HPDE6-E6E7 (cell line): ENCODE data around the gene NUDT14.

ENCODE experiments used
- DNase-seq: peaks from one replicate; pipeline ENCODE4 v3.0.0; 2011; ENCODE audit warnings: missing footprints; ENCODE audit errors: extremely low spot score

NUDT14 gene

GRCh38 chr14:105146976-105147635 lies 34.0 kb downstream of the NUDT14 start:
- no peak for DNase-seq

GRCh38 chr14:105146181-105146975 lies 34.7 kb downstream of the NUDT14 start:
- DNase-seq = no peak

GRCh38 chr14:105145381-105146180 lies 35.5 kb downstream of the NUDT14 start:
- DNase-seq = no peak

- no peak for DNase-seq
Measured at GRCh38 chr14:105144666-105145380, 36.3 kb downstream of the NUDT14 start.

GRCh38 chr14:105144026-105144665 lies 37.0 kb downstream of the NUDT14 start:
- no peak for DNase-seq

- DNase-seq = no peak
Measured at GRCh38 chr14:105143451-105144025, 37.6 kb downstream of the NUDT14 start.

- DNase-seq = no peak
Measured at GRCh38 chr14:105142651-105143450, 38.3 kb downstream of the NUDT14 start.

GRCh38 chr14:105141486-105142281 lies 39.4 kb downstream of the NUDT14 start:
- no peak for DNase-seq

GRCh38 chr14:105141026-105141425 lies 40.1 kb downstream of the NUDT14 start:
- DNase-seq = no peak

- DNase-seq = no peak
Measured at GRCh38 chr14:105140581-105140980, 40.5 kb downstream of the NUDT14 start.

GRCh38 chr14:105139831-105140239 lies 41.3 kb downstream of the NUDT14 start:
- DNase-seq = no peak

GRCh38 chr14:105139212-105139825 lies 41.8 kb downstream of the NUDT14 start:
- no peak for DNase-seq

- DNase-seq = no peak
Measured at GRCh38 chr14:105138551-105139111, 42.5 kb downstream of the NUDT14 start.

GRCh38 chr14:105138021-105138541 lies 43.0 kb downstream of the NUDT14 start:
- DNase-seq = no peak

- DNase-seq = no peak
Measured at GRCh38 chr14:105137481-105138020, 43.6 kb downstream of the NUDT14 start.

- no peak for DNase-seq
Measured at GRCh38 chr14:105136401-105137322, 44.5 kb downstream of the NUDT14 start.
